Measurements from ENCODE around the gene RHBDD3.

DNA sequence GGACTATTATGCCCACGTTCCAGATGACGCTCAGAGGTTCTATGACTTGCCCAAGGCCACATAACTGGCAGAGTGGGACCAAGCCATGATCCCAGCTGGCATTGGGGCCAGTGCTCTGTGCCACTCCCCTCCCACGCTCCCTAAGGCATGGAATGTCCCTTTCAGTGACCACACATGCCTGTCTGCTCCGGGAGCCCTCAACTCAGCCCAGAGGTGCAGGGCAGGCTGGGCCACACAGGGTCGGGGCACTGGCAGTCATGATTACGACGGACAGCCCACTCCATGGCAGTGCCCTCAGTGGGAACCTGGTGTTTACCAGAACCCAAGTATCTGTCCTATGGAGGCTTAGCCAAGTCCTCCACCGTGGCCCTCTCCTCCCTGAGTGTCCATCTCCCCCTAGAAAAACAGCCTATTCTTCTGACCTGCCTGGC is 10.0 kb downstream of the RHBDD3 start:
- TF ChIP-seq CTCF (IDR thresholded peaks at IDR 0.05) (no peak), POLR2A (IDR thresholded peaks at IDR 0.05) (no peak)
